Measurements from ENCODE around the gene RPL23.

DNA sequence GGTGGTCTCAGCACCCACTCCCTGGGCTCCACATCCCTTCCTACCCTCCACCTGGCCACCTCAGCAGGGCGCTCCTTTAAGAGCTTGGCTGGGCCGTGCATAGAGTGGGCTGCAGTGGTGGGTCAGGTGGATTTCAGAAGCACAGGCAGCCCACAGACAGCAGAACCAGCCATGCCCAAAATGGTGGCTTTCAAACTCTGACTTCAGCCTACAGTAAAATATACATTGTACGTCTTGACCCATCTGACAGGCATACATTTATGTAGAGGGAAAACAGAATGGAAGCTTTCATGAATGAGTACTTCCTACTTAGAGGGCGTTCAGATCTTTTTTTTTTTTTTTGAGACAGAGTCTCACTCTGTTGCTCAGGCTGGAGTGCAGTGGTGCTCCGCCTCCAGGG lies 45.9 kb upstream of the RPL23 start:
- TF ChIP-seq, protein P1, sequence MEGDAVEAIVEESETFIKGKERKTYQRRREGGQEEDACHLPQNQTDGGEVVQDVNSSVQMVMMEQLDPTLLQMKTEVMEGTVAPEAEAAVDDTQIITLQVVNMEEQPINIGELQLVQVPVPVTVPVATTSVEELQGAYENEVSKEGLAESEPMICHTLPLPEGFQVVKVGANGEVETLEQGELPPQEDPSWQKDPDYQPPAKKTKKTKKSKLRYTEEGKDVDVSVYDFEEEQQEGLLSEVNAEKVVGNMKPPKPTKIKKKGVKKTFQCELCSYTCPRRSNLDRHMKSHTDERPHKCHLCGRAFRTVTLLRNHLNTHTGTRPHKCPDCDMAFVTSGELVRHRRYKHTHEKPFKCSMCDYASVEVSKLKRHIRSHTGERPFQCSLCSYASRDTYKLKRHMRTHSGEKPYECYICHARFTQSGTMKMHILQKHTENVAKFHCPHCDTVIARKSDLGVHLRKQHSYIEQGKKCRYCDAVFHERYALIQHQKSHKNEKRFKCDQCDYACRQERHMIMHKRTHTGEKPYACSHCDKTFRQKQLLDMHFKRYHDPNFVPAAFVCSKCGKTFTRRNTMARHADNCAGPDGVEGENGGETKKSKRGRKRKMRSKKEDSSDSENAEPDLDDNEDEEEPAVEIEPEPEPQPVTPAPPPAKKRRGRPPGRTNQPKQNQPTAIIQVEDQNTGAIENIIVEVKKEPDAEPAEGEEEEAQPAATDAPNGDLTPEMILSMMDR (conservative IDR thresholded peaks at IDR 0.05; ENCODE audit: low read depth, low read length), result no peak
- TF ChIP-seq EZH2 (IDR thresholded peaks at IDR 0.05; ENCODE audit: low read length, unreplicated experiment), result no peak

Measured in PC-3 (cell line).